ENCODE data around the gene CTPS2.
"Not testable (repeated sequence)": the region's sequence is repeated elsewhere in the genome, so short reads cannot be mapped to it uniquely, and the experiment has no call there.

The CTPS2 gene

DNA sequence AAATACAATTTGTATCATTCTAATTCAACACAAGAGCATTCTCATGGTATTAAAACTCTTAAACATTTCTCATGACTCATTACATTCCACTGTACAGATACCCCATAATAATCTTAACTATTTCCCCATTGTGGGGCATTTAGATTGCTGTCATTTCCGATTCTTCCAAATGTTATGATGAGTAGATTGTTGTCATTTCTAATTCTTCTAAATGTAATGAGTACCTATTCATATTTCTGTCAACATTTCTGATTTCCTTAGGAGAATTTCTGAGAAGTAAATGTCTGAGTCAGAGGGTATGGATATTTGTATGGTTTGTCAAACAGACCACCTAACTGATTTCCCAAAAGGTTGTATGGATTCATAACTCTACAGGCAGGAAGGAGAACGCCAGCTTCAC is 54.2 kb downstream of the CTPS2 start:
- no peak for DNase-seq (ENCODE audit: low spot score)

DNA sequence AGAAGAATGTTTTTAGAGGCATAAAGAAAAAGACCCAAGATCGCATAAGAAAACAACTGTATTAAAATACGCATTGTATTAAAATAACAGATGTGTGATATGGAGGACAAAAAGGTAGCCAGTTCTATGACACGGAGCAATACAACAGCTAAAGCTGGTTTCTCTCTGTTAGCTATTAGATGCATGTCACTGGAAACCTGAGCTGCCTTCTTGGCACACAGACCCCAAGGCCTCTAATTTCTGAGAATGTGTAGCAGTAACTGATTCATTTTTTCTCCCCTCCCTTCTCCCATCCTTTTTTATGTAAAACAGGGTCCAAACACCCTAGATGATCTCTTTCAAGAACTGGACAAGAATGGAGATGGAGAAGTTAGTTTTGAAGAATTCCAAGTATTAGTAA is 58.4 kb downstream of the CTPS2 start:
- no peak for DNase-seq (ENCODE audit: low spot score)

DNA sequence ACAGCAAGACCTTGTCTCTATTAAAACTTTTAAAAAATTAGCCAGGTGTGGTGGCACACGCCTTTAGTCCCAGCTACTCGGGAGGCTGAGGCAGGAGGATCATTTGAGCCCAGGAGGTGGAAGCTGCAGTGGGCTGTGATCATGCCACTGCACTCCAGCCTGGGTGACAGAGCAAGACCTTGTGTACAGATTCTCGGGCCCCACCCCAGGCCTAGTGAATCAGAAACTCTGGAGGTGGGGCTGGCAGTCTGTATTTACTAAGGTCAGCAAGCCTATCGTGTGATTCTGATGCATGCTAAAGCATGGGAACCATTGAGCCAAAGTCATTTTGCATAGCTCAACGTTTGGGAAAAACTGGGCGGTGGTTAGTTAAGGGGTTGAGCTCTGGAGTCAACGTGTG is 59.0 kb downstream of the CTPS2 start:
- DNase-seq (ENCODE audit: low spot score) = no peak

DNA sequence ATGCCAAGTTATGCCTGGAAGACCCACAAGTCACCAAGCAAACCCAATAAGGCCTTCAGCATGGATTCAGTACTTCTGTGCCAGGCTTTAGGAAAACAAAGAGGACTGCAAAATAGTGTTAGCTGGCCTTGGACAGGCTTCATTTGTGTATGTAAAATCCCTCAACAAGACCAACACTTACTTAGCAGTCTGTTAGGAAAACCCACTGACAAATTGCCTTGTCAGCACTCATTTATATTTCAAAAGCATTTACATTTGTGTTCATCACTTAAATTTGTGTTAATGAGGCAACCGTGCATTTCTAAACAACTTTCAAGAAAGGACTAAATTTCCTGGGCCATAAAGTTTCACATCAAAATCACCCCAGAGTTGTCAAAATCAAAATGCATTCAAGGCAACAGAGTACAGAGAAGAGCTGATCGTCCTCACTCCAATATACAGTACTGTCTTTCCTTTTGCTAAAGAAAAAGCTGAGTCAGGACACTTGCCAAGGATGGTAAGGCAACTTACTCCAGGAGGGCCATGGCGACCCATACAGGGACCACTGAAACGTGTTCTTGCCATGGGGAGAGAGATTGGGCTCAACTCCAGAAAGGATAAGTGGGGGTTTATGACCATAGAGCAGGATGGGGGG is 61.0 kb downstream of the CTPS2 start:
- no peak for DNase-seq (ENCODE audit: low spot score)

DNA sequence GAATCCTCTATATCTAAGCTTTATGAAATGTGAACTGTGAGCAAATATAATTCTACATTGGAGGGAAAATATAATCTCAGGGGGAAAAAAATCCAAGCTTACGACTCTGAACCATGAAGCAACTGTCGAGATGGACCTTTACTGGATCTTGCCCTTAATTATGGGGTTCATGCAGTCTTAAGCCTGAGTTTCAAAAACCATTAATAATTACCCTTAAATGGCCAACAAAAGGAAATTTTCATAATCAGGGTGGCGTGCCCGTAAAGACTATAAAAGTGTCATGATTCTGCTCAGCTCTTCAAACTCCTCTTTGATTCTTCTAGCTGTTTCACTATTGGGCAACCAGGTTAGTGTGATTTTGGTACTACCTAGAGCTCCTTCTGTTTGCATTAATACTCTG is 62.6 kb downstream of the CTPS2 start, which contains the start of gene S100G:
TSS of gene S100G (plus strand) at position 301 of the 400 bp plus-strand sequence. CDS start 849 bp downstream, outside the sequence.
- DNase-seq (ENCODE audit: low spot score) = no peak

DNA sequence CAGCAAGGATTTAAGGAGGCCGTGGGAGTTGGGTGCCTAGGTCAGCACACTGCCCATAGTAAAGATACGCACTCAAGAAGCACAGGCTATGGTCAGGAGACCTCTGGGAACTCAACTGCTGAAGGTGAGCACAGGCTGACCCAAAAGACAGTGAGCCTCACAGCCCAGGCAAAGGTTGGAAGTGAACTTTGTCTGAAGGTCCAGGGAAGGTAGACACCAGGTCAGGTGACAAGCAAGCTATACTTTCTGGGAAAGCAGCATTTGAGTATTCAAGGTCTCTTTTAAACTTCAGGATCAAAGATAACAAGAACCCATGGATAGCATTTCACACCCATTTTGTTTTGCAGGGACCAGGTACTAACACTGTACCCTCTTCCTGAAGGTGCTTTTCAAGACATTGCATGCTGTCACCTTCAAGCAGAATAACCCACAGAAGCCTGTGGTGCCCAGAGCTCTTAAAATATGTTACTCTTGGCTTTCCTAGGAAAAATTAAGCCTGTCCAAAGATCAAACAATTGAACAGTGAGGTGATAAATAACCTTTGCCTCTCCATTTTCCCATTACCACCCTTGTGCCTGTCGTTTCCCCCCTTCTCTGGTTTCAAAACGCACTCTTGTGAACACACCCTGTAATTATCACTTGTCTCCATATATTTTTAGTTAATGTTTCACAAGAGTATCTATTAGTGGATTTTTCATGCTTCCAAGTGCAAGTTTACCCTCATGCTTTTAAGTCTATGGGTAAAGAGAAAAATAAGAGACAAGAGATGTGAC is 65.9 kb downstream of the CTPS2 start:
- DNase-seq (ENCODE audit: low spot score) = no peak

DNA sequence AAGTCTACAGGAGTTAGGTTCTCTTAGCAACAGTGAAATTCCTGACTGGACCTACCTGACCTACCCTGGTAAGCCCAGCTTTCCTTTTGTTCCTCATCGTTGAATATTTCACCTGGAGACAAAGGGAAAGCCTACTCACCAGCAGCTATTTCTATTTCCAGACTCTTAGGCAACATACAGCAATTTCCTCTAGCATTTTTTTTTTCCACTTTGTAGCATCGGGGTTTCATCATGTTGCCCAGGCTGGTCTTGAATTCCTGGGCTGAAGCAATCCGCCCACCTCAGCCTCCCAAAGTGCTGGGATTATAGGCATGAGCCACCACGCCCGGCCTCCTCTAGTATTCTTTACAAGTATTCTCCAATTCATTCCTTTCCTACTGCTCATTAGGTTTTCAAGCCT is 69.3 kb downstream of the CTPS2 start:
- no peak for DNase-seq (ENCODE audit: low spot score)

DNA sequence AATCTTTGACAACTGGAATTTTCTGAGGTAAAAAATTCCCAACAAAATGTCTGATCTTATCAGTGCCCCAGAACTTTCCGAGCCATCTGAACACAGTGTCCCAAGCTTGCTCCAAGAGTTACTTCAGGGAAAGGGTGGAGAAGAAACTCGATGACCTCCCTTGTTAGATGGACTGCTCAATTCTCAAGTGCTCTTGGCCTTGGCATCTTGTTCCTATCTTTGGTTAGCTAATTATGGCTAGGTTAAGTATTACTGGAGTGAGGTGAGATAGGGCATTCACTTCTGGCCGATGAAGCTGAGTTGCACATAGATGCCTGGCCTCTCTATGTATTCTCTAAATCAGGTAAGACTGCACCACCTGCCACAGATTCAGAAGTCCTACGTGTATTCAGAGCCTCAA is 71.6 kb downstream of the CTPS2 start:
- no peak for DNase-seq (ENCODE audit: low spot score)

DNA sequence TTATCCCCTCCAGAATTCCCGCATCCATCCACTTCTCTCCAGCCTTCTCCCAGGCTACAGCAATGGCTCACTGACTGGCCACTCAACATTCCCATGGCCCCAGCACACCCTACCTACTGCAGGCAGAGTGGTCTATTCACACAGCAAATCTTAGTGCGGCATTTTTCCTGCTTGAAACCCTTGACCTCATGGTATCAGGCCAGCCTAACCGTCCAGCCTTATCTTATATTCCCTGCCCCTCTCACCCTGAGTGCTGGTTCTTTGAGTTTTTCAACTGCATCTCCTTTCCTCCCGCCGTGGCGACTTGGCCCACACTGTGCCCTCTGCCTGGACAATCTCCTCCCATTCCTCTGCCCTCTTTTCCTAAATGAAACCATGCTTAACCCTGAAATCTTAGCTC is 72.5 kb downstream of the CTPS2 start:
- DNase-seq (ENCODE audit: low spot score) = no peak

DNA sequence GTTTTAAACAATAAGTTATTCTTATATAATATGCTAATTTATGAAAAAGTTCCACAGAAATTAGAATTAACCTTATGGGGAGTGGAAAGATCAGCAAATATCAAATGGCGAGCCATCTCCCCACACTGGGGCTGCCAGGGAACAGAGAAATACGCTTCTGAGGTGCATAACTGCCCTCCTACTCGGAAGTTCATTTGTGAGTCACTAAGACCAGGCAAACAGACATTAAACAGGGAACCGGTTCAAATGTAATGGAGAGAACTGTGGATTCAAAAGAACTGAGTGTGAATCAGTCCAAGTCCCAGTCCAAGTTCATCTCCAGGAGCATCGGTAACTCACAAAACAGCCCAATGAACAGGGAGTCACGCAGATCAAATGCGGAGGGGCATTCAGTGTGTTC is 73.9 kb downstream of the CTPS2 start:
- DNase-seq (ENCODE audit: low spot score) = no peak

DNA sequence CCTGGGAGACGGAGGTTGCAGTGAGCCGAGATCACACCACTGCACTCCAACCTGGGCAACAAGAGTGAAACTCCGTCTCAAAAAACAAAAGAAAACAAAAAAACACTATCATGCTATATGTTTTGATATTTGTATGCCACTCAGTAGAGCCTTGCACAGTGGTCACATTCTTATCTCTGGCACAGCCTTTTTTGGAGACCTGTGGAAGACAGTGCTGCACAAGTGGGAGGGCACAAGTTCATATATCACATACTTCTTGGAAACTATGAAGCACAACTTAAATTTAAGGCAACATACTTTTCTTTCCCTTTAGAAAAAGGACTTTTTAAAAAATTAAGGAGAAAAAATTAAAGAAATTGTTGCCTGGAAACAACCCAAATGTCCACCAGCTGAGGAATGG is 76.9 kb downstream of the CTPS2 start:
- no peak for DNase-seq (ENCODE audit: low spot score)

DNA sequence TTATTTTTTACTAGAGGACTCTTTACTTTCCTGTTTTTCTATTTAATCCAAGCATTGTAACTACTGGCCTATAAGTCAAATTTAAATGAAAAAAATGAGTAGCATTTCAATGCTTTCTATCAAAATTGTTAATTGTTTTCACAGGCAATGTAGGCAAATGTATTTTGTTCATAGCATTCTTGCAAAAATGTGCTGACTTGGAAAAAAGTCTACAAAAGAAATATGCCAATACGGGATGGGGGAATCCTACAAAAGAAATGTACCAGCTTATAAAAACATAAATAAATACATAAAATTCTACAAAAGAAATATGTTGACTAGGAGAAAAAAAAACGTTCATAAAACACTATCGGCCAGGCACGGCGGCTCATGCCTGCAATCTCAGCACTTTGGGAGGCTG is 77.4 kb downstream of the CTPS2 start:
- DNase-seq (ENCODE audit: low spot score) = no peak

DNA sequence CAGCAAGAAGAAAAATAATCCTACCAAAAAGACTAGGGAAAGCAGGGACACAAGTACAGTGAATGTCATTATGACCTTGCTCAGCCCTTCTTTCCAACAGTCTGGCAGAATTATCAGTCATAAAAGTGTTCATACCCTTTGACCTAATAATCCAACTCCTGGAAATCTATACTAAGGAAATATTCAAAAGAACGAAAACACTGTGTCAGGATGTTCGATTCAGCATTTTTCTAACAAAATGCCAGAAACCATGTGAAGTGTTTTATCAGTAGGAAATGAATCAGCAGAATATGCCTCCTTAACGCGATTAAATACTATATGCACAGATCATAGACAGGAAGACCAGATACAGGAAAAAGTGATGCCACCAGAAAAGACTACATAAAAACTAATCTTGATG is 78.7 kb downstream of the CTPS2 start:
- DNase-seq (ENCODE audit: low spot score) = no peak

DNA sequence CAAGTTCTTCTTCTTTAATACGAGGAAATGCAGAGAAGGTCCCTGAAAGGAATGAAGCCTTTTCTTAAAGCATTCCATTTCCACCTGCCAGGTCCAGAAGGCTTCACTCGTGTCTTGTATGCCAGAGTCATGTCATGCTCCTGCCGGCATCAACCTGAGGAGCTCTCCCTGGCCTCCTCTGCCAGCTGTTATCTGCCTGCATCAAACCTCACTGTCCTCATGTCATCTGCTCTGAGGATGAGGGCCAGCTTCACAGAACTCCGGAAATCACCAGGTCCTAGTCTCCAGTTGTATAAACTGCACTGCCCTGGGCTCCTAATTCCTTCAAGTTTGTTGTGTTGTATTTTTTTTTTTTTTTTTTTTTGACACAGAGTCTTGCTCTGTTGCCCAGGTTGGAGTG is 82.6 kb downstream of the CTPS2 start:
- peak; percentile 2 for DNase-seq (ENCODE audit: low spot score)

DNA sequence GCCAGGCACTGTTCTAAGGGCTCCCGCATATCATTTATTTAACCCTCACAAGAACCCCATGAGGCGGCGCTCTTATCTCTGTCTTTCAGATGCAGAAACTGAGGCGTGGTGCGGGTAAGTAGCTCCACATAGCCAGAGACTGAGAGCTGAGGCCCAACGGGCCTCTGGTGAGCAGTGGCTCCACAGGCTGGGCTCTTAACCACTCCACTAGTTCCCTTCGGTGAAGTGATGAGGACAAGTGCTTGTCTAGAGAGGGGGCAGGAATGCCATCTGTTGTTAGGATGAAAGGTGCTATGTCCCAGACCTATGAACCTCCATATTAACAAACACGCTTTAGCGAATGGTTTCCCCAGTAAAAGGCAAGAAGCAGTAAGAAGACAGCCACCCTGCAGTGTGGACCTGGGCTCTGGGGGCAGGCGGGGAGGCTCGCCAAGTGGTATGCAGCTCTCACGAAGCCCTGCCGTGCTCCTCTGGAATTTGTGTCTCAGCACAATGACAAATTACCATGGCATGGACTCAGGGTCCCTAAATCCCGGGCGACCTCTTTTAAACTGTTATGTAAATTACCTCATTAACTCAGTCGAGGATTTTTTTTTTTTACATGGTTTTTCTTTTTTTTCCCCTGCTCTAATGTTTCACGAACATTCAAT is 83.4 kb downstream of the CTPS2 start:
- no peak for DNase-seq (ENCODE audit: low spot score)

DNA sequence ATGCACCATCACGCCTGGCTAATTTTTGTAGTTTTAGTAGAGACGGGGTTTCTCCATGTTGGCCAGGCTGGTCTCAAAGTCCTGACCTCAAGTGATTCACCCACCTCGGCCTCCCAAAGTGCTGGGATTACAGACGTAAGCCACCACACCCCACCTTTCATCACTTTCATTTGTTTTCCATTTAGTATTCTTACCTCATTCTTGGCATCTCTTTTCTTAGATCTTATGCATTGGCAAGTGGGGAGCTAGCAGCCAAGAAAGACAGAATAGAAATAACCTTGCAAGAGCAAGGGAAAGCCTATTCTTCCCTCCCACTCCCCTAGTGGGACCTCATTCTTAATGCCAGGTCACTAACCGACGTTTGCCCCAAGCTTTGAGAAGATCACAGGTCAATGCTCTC is 84.0 kb downstream of the CTPS2 start:
- DNase-seq (ENCODE audit: low spot score) = not testable (repeated sequence)

DNA sequence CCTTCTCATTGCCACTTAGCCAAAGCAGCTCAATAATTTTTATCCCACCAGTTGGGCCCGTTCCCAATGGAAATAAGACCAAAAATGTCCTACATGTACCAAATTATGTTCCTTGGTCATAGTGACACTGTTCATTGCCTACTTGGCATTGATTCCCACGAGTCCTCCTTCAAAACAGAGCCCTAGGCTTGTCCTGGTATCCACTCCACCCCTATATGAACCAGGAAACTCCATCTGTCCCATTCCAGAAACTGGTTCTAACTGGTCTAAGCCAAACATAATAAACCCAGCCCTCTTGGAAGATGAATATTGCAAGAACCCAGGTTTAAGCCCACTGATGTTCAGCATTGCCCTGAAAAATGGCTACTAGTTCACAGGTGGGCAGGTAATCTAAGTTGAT is 93.4 kb downstream of the CTPS2 start:
- DNase-seq (ENCODE audit: low spot score) = no peak

DNA sequence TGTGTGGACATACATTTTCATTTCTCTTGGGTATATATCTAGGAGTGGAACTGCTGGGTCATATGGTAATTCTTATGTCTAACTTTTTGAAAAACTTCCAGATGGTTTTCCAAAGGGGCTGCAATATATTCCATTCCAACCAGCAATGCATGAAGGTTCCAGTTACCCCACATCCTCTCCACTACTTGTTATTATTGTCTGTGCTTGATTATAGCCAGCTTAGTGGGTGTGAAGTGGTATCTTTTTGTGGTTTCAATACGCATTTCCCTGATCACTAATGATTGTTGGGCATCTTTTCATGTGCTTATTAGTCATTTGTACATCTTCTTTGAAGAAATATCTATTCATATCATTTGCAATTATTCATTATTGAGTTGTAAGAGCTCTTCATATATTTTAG is 94.0 kb downstream of the CTPS2 start:
- DNase-seq (ENCODE audit: low spot score) = no peak

DNA sequence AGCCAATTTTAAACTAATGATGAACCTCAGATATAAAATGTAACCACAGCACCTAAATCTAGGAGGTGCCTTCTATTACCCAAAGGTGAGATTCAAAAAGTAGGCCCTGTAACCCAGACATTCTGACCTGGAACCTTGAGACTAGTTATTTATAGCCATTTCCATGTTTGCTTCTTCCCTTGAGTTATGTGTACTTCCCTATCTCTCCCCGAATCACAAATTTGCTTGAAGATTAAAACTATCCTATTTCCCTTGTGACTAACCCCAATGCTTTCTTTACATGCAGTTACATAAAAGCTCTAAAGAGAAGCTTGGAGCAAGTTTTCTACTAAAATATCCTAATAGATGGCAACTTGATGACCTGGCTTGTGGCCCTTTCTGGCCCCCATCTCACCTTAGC is 95.1 kb downstream of the CTPS2 start:
- no peak for DNase-seq (ENCODE audit: low spot score)

DNA sequence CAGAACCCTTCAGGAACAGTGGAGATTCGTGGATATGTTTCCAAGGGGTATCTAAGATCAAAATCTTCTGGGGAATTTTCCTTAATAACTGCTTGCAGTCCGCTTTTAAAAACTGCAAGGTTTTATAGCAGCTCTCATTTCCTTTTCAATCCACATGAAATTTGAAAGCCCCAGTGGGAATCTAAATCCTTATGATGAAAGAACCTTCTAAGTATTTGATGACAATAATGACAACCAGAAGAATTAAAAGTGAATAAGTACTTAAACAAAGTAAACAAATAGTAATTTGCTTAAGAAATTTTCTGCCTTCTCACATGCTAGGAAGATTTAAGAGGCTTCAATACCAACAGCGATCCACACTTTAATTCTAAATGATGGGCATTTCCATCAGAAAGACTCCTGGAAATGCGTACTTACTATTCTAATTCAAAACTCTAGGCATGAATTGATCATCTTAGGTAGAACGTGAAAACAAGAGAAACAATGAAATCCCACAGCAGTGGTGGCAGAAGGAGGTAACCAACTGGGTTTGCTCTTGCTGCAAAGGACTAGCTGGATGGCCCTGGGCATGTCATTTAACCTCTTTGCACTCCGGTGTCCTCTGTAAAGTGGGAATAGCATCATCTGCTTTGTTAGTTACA is 100.1 kb downstream of the CTPS2 start:
- no peak for DNase-seq (ENCODE audit: low spot score)

DNA sequence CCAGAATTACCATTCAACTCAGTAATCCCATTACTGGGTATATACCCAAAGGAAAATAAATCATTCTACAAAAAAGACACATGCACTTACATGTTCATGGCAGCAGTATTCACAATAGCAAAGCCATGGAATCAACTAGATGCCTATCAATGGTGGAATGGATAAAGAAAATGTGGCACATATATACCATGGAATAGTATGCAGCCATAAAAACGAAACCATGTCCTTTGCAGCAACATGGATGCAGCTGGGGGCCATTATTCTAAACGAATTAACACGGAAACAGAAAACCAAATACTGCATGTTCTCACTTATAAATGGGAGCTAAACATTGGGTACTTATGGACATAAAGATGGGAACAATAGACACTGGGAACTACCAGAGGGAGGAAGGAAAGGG is 101.8 kb downstream of the CTPS2 start:
- DNase-seq (ENCODE audit: low spot score) = not testable (repeated sequence)

DNA sequence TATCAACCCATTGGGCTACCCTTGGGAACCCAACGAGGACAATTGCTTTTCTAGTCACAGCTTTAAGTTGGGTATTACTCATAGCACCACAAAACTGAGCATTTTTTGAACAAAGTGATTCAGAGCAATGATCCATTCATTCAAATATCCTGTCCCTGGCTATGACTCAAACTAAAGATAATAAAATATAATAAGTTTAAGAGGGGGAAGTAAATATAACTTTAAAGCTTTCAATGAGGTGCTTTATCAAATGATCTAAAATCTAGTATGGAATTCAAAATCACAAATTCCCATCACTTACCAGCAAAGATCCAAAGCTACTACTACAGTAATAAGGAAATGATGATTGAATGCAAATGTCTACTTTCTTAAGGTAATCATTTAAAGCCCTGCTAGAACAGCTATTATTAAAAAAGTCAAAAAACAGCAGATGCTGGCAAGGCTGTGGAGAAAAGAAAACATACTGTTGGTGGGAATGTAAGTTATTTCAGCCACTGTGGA is 102.3 kb downstream of the CTPS2 start:
- no peak for DNase-seq (ENCODE audit: low spot score)
